ENCODE measurements around the gene EML5.

- TF ChIP-seq, protein P1, sequence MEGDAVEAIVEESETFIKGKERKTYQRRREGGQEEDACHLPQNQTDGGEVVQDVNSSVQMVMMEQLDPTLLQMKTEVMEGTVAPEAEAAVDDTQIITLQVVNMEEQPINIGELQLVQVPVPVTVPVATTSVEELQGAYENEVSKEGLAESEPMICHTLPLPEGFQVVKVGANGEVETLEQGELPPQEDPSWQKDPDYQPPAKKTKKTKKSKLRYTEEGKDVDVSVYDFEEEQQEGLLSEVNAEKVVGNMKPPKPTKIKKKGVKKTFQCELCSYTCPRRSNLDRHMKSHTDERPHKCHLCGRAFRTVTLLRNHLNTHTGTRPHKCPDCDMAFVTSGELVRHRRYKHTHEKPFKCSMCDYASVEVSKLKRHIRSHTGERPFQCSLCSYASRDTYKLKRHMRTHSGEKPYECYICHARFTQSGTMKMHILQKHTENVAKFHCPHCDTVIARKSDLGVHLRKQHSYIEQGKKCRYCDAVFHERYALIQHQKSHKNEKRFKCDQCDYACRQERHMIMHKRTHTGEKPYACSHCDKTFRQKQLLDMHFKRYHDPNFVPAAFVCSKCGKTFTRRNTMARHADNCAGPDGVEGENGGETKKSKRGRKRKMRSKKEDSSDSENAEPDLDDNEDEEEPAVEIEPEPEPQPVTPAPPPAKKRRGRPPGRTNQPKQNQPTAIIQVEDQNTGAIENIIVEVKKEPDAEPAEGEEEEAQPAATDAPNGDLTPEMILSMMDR (IDR thresholded peaks at IDR 0.05), result no peak
- TF ChIP-seq EP300 (IDR thresholded peaks at IDR 0.05), result no peak
Observed at GRCh38 chr14:88799522-88799921, 6.8 kb upstream of the EML5 start.
